GM19025 (cell line): ENCODE data around the gene ADCY10.
"Not testable (repeated sequence)": the region's sequence is repeated elsewhere in the genome, so short reads cannot be mapped to it uniquely, and the experiment has no call there.

Experiments
- ATAC-seq: cut with Tn5 transposase; IDR thresholded peaks from one replicate; pipeline ENCODE4 v1.9.1; 2021; ENCODE audit warnings: mild to moderate bottlenecking, low read depth, moderate library complexity; ENCODE audit not compliant: unreplicated experiment

The ADCY10 gene, protein sequence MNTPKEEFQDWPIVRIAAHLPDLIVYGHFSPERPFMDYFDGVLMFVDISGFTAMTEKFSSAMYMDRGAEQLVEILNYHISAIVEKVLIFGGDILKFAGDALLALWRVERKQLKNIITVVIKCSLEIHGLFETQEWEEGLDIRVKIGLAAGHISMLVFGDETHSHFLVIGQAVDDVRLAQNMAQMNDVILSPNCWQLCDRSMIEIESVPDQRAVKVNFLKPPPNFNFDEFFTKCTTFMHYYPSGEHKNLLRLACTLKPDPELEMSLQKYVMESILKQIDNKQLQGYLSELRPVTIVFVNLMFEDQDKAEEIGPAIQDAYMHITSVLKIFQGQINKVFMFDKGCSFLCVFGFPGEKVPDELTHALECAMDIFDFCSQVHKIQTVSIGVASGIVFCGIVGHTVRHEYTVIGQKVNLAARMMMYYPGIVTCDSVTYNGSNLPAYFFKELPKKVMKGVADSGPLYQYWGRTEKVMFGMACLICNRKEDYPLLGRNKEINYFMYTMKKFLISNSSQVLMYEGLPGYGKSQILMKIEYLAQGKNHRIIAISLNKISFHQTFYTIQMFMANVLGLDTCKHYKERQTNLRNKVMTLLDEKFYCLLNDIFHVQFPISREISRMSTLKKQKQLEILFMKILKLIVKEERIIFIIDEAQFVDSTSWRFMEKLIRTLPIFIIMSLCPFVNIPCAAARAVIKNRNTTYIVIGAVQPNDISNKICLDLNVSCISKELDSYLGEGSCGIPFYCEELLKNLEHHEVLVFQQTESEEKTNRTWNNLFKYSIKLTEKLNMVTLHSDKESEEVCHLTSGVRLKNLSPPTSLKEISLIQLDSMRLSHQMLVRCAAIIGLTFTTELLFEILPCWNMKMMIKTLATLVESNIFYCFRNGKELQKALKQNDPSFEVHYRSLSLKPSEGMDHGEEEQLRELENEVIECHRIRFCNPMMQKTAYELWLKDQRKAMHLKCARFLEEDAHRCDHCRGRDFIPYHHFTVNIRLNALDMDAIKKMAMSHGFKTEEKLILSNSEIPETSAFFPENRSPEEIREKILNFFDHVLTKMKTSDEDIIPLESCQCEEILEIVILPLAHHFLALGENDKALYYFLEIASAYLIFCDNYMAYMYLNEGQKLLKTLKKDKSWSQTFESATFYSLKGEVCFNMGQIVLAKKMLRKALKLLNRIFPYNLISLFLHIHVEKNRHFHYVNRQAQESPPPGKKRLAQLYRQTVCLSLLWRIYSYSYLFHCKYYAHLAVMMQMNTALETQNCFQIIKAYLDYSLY (N-terminal part only)

DNA sequence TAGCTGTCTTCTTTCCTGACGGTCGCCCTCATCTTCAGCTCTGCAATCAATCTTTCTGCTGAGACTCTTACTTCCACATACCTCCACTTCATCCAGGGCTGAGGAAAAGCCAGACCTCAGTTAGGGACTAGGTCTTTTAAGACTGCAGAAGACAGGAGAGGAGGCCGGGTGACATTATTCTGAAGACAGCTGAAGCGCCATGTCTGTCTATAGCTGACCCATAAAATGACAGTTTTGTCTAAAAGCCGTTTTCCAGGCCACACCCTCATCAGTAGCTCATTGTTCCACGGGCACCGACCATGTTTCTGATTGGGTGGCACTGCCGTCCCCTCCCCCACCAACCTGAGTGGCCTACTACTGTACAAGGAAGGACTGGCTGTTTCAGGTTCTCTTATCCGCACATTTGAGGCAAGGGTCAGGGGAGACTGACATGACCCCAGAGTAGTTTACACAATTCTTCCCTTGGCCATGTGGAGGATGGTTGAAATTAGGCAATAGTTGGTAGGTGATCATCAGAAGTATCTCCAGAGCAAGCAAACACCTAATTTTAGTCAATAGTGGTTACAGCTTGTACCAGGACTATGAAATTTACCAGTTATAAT is at the start of gene ADCY10:
TSS of gene ADCY10 (minus strand) at position 240 of the 602 bp plus-strand sequence. CDS start 8,994 bp downstream, outside the sequence.
- ATAC-seq: no peak

DNA sequence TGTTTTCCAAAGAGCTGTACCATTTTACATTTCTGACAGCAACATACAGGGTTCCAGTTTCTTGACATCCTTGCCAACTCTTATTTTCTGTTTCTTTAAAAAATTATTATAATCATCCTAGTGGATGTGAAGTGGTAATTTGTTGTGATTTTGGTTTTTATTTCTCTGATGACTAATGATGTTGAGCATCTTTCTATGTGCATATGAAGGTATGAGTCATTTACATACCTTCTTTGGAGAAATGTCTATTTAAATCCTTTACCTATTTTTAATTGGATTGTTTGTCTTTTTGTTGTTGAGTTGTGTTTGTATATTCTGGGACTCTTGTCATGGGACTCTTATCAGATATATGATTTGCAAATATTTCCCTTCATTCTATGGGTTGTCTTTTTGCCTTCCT is 43.8 kb upstream of the ADCY10 start:
- no peak for ATAC-seq

DNA sequence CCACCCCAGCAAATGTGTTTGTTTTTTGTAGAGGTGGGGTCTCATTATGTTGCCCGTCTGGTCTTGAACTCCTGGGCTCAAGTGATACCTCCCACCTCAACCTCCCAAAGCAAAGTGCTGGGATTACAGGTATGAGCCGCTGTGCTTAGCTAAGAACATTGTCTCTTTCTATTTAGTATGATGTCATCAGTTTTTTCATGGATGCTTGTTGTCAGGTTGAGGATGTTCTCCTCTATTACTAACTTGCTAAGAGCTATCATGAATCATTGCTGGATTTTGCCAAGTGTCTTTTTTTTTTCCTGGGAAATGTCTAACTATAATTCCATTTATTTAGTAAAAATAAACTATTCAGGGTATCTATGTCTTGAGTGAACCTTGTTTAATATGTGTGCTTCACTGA is 42.0 kb upstream of the ADCY10 start:
- ATAC-seq: no peak

DNA sequence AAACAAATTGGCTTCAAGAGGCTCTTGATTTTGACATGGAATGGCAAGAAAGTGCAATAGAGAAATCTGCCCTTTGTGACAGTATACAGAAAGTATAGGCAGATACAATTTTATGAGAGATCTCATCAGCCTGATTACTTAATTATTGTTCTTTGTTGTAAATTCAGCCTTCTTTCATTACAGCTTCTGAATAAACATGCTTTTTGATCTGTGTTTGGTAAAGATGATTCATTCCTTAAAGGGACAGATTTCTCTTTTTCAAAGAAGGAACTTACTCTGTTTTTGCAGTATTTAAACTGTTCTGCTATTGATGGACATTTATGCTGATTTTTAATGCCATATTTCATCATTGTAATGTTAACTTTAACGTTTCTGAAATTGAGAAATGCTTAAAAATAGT is 36.6 kb upstream of the ADCY10 start:
- no peak for ATAC-seq

DNA sequence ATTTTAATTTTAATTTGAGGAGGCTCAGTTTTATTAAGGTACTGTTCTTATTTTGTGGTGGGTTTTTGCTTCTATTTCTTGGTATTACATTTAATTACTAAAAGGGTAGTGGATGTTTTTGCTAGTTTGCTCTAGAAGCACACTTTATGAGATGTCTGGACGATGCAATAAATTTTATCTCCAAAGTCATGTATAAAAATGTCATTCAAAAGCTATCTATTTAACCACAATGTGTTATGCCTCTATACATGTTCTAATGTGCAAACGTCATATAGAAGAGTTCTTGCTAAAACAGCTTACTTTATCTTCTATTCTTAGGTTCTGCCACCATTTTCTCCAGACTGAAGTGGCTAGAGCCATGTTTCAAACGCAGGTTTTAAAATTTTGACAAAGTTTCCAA is 35.9 kb upstream of the ADCY10 start:
- ATAC-seq: no peak

DNA sequence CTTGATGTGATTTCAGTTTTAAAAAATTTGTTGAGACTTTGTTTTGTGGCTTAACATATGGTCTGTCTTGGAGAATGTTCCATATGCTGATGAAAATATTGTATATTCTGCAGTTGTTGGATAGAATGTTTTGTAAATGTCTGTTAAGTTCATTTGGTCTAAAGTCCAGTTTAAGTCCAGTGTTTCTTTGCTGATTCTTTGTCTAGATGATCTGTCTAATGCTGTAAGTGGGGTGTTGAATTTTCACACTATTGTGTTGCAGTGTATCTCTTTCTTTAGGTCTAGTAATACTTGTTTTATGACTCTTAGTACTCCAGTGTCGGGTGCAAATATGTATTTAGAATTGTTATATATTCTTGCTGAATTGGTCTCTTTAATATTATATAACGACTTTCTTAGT is 33.8 kb upstream of the ADCY10 start:
- no peak for ATAC-seq

DNA sequence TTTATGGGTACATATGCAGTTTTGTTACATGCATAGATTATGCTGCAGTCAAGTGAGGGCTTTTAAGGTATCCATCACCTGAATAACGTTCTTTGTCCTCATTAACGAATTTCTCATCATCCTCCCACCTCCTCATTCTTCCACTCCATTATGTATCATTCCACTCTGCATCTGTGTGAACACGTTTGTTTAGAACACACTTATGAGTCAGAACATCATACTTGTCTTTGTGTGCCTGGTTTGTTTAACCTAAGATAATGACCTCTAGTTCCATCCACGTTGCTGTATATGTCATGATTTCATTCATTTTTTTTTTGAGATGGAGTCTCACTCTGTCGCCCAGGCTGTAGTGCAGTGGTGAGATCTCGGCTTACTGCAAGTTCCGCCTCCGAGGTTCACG is 29.6 kb upstream of the ADCY10 start:
- no peak for ATAC-seq

DNA sequence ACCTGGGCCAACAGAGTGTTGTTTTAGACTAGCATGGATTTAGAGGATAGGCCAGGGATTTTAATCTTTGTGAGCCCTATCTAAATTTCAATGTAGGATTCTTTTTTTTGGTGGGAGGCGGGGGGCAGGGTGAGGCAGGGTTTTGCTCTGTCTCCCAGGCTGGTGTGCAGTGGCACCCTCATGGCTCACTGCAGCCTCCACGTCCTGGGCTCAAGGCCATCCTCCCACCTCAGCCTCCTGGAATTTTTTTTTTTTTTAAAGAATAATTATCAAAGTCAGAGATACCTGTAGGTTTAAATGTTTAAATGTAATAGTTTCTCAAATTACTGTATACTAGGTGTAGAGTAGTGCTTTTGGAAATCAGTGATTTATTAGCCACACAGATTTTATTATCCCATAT is 26.3 kb upstream of the ADCY10 start:
- ATAC-seq: no peak

DNA sequence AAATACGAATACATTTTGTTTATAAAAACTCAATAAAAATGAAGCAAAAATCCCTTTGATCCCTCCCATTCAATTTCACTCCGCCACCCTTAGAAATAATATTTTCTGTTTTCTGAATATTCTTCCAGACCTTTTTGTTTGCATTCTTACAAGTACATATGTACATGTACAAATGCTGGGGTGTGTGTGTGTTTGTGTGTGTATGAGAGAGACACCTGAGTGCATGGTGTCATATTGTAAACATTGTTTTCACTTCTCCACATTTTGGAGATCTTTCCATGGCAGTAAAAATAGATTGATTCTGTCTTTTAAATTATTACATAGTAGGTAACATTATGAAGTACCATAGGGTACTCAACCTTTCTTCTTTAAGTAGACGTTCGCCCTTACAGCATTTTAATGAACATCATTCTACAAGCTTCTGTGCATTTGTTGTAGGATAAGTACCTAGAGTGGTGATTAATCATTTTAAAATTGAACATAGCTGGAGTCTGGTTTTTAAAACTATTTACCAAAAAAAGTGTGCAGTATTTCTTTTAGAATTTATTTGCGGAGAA is 24.2 kb upstream of the ADCY10 start:
- no peak for ATAC-seq

DNA sequence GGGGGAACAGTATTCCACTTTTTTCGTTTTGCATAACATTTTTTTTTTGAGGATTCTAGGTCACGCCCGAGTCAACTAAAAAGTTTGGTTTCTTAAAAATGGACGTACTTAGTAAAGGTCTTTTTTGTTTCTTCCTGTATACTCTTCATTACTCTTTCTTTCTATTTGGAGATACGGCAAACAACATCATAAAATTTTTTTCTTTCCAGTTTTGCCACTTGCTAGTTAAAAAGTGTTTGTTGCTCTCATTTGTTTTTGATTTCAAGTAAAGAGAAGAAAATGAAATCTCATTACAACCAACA is 23.7 kb upstream of the ADCY10 start:
- ATAC-seq: no peak

DNA sequence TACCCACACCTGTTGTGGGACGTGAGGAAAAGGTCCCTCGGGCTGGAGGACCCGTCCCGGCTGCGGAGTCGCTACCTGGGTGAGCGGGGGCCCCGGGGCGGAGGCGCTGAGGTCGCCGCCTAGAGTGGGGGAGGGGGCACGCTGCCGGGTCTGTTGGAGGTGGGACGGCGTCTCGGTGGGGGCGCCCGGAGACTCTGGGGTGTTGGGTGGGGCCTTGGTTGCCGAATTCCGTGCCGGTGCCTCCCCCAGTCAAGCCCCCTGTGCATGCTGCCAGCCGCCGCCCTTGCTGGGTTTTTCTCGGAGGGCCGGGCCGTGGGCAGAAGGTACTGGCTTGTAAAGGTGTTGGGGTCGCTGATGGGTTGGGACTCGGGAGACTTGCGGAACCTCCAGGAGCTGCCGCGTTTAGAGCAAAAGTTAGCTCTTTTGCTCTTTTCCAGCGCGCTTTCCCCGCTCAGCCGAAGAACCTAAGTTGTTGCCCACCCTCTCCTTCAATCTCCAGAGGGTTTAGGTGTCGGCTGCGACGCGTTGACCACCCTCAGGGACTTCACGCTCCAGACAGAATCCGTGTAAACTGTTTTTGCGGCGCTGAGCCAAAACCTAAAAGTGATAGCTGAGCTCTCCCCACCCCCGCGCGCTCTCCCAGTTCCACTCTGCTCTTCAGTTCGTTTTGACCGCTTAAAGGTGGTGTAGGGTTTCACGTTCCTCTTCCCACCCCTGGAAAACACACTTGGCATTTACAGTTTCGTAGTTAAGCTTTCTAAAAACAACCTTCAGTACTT is 23.2 kb upstream of the ADCY10 start, which contains the start of gene MPC2:
TSS of gene MPC2 (minus strand) at position 143 of the 779 bp plus-strand sequence. CDS start 1,231 bp downstream, outside the sequence.
- no peak for ATAC-seq

DNA sequence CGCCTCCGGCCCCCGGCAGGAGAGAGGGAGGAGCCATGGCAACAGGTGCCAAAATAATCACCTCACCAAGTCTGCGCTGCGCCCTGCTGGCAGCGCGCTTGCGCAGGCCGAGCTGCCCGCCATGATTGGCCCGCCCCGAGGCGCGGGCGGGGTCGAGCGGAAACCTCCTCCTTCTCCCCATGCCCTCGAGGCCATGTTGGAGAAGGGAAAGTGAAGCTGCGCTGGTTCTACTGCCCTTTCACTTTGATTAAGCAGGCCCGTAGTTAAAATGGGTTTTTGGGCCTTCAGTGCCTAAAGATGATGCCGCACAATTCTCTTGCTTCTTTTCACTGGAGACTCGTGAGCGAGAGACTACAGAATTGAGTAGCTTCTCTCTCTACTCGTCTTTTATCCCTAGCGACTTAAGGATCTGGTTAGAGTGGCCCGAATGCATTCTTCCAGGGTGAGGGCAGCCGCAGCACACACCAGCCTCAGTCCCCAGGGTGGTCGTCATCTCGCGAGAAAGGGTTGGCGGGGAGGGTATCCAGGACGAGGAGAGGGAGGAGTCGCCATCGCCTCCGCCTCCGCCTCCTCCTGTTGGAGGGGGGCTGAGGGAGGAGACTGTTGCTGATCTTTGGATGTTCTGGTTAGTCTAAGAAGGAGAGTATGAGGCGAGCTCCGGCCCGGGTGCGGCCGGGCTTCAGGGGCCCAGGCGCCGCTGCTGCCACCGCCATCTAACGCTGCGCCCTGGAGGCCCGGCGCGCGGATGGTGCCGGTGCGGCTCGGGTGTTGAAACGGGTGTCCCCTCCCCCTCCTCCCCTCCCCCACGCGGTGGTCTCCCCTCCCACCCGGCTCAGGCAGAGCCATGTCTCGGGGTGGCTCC is 22.4 kb upstream of the ADCY10 start, which contains the start of gene DCAF6:
TSS of gene DCAF6 (plus strand) at position 616 of the 862 bp plus-strand sequence. CDS start at position 845, 229 bp downstream.
- ATAC-seq: peak; percentile 74

DNA sequence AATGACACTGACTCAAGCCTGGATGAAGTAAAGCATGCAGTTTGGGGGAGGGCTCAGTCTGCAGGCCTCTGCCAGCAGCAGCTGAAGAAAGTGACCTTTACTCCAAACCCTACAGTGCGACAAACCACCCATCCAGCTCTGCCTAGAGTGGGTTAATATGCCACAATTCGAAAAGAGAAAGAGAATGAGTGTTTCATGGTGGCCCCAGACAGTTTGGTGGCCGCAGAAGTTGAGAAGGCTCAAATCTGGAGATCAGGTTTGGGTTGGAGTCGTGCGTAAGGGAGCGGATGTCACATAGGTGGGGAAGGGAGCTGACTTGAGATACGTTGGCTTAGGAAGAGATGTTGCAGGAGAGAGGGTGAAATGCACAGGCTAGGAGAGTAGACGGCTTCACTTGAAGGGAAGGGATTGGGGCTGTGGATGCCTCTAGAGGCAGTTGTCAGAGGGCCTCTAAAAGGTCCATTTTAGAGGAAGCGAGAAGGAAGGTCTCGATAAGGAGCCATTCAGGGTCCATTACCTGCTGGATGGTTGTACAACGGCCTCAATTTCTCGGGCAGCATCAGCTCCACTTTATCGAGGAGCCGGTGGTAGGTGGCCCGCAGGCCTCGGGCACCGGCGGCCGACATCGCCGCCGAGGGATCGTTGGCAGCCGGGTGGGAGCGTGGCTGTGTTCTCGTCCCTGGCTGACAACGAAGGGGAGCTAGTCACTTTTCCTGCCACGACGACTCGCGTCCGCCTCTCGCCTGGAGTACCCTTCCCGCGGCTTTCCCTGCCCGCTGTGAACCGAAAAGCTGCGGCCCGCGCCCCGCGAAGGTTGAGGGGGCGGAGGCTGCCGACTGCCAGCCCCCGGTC is 21.5 kb upstream of the ADCY10 start:
- peak; percentile 1 for ATAC-seq

DNA sequence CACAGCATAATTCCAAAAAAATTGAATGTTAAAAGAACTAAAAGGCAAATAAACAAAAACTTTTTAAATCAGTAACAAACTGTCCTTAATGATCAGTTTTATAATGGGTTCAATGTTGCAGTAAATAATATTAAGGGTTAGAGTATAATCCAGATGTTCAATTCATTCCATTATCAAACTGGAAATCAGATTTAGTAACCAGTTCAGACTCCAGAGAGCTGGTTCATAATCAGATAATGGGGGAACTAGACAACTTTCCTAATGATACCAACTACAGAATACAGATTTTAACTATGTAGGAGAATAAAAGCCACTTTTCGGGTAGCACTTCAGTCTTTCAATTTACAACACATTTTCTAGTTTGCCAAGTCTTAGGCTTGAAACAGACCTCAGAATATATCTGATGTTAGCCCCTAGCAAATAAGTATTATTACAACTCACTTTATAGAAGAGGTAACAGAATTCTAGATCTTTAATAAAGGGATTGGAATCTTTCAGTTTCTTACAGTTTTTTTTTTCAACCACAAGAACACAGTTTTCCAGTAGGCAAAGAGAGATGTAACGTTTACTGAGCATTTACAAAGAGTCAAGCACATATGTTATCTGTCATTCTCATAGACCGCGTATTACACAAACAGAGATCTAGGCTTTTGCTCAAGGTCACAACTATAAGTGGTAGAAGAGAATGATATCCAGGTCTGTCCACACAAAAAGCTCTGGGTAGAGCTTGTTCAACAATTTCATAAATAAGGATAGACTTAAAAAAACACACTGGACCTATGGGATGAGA is 20.7 kb upstream of the ADCY10 start:
- no peak for ATAC-seq

DNA sequence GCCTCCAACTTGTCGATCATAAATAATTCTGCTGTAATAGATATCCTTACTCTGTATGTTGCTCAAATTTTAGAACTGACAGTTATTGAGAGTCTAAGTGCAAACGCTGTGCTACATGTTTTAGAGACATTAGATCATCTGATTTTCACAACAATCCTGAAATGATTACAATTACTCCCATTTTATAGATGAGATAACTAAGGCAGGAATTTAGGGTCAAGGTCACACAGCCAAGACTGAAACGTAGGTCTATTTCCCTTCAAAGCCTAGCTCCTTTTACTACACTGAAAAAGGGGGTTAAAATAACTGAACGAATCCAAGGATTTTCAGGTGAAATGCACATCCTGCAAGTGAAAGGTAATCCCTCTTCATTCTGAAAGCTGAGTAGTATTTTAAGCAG is 19.9 kb upstream of the ADCY10 start:
- ATAC-seq: no peak

DNA sequence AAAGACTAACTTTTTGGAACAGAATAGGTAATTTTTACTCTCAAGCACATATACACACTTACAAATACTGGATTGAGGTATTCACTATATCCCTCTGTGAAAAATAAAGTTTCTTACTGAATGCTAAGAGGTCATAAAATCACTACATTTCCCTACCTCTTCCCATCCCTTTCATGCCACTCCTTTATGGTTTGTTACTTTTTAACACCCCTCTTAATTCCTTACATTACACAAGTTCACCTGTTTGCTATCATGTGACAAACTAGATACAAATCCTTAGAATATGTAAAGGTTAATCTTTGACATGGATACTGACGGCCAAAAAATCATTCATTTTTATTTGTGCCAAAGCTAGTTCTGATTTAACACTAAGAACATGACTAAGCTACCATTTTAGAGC is 15.8 kb upstream of the ADCY10 start:
- ATAC-seq: no peak

DNA sequence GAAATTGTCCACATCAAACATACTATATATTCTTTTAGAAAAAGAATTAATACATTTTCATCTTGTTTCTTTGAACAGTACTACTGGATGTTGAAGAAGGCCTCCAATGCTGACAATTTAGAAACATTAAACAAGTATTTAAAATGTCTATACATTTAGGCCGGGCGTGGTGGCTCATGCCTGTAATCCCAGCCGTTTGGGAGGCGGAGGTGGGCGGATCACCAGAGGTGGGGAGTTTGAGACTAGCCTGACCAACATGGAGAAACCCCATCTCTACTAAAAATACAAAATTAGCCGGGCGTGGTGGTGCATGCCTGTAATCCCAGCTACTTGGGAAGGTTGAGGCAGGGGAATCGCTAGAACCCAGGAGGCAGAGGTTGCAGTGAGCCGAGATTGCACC is 15.0 kb upstream of the ADCY10 start:
- not testable (repeated sequence) for ATAC-seq
